ENCODE results near the gene TFF2.

DNA sequence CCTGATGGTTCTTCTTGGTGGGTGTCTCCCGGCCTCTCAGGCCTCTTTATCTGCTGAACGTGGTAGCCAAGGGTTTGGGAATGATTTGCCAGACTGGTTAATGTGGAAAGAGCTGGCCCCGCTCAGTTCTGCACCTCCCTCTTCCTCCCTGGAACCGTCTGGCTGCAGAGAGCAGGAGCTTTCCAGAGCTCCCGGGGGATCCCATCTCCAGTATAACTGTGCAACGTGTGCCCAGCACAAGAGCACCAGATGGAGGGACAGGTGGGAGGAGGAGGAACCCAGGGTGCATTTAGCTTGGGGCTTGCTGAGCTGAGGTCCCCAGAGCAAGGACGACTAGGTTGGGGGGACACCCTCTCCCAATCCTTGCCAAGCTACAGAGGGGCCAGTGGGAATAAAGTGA lies 10.5 kb upstream of the TFF2 start:
- TF ChIP-seq CTCF (IDR thresholded peaks at IDR 0.05) (no peak), POLR2A (IDR thresholded peaks at IDR 0.05) (no peak), POLR2AphosphoS5 (IDR thresholded peaks at IDR 0.05; ENCODE audit: insufficient read depth in 1 of 2, low read depth in 1 of 2) (no peak)

Measured in vagina (tissue), 2 donors.